H1 (cell line): ENCODE results near the gene MIB1. TPM values are rescaled to one million over a fixed set of nuclear protein-coding genes. Genes with fewer than 3 reads are reported as not detected.

Experiments
- BACH1 ChIP-seq: IDR thresholded peaks from 2 replicates; pipeline ENCODE4 v1.6.1; 2012; ENCODE audit warnings: low read length, improper control_type of control experiment
- HDAC6 ChIP-seq: IDR thresholded peaks from one replicate; pipeline ENCODE4 v1.7.1; 2012; ENCODE audit warnings: low read depth, mild to moderate bottlenecking, inconsistent platforms, low read length, moderate library complexity
- KDM5A ChIP-seq: fragments of 200-600 bp; IDR thresholded peaks from 2 replicates; pipeline ENCODE4 v1.7.1; 2012; ENCODE audit warnings: mild to moderate bottlenecking, low read length, inconsistent platforms, mixed read lengths
- SIN3A ChIP-seq, 2 experiments: IDR thresholded peaks in 1 of 2; conservative IDR thresholded peaks in 1 of 2; 2 replicates each; pipeline ENCODE4 v1.6.1; 2011 to 2012; ENCODE audit warnings: low read length in 2 of 2, improper control_type of control experiment in 1 of 2, low read depth in 1 of 2, mild to moderate bottlenecking in 1 of 2
- SIRT6 ChIP-seq: IDR thresholded peaks from one replicate; pipeline ENCODE4 v1.7.1; 2012; ENCODE audit warnings: low read length, inconsistent platforms
- SP1 ChIP-seq: IDR thresholded peaks from 2 replicates; pipeline ENCODE4 v1.6.1; 2011; ENCODE audit warnings: low read depth, low read length
- TAF1 ChIP-seq: IDR thresholded peaks from 2 replicates; pipeline ENCODE4 v1.6.1; 2011; ENCODE audit warnings: mild to moderate bottlenecking, low read depth, low read length
- polyA plus RNA-seq, 7 experiments: library from polyadenylated mRNA; depleted of rRNA in 3 of 7; stranded (reverse) in 5 of 7; unstranded in 2 of 7; fragments of >200 nt in 5 of 7; fragments of 200-250 nt in 2 of 7; gene quantifications; 1 replicate in 5 of 7; 2 replicates in 1 of 7; 4 replicates in 1 of 7; pipeline versions ENCODE4 v1.2.1 to v1.2.3, GENCODE V29; 2011 to 2013; ENCODE audit warnings: missing spikeins in 2 of 7, mixed read lengths in 2 of 7
- total RNA-seq: library from RNA; stranded (reverse); fragmentation: NEBNext Ultra II Directional; extraction: Animal tissue kit (Norgen Biotek cat#: 25700); gene quantifications from 2 replicates; pipeline ENCODE4 v1.2.1, GENCODE V29; 2021
- TF ChIP-seq, protein P1 (sequence below): IDR thresholded peaks from 2 replicates; pipeline ENCODE4 v1.6.1; 2012; ENCODE audit warnings: low read length, inconsistent platforms

MIB1 gene
- total and polyA plus RNA-seq, 2 of the 8 experiments (the other 6 are each of a cell fraction or from before 2014, with no cell fraction given): 8.2 to 60.3 TPM

GRCh38 chr18:21799721-21800120 is 59.1 kb downstream of the MIB1 start (continued):
- TF ChIP-seq TAF1 (no peak), KDM5A (no peak), SIRT6 (no peak), SIN3A (conservative IDR thresholded peaks at IDR 0.05 in 1 of 2, IDR thresholded peaks at IDR 0.05 in 1 of 2; ENCODE audit: low read depth in 1 of 2, low read length in 2 of 2) (no peak), SP1 (no peak), BACH1 (no peak), HDAC6 (no peak)
- TF ChIP-seq, protein P1, sequence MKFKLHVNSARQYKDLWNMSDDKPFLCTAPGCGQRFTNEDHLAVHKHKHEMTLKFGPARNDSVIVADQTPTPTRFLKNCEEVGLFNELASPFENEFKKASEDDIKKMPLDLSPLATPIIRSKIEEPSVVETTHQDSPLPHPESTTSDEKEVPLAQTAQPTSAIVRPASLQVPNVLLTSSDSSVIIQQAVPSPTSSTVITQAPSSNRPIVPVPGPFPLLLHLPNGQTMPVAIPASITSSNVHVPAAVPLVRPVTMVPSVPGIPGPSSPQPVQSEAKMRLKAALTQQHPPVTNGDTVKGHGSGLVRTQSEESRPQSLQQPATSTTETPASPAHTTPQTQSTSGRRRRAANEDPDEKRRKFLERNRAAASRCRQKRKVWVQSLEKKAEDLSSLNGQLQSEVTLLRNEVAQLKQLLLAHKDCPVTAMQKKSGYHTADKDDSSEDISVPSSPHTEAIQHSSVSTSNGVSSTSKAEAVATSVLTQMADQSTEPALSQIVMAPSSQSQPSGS: no peak
